Measurements from ENCODE around the gene IL21R.
"Not testable (repeated sequence)": the region's sequence is repeated elsewhere in the genome, so short reads cannot be mapped to it uniquely, and the experiment has no call there.

Gene IL21R

GRCh38 chr16:27399969-27400368 is 2.0 kb upstream of the IL21R start:
- in situ Hi-C loops (cut with MboI; ENCODE audit: low sequenced_read_pairs): no loop called here

GRCh38 chr16:27400751-27401620 is 988 bp upstream of the IL21R start:
- in situ Hi-C loops (cut with MboI; ENCODE audit: low sequenced_read_pairs): no loop called here

GRCh38 chr16:27402569-27402963 is 592 bp downstream of the IL21R start:
- in situ Hi-C loops (cut with MboI; ENCODE audit: low sequenced_read_pairs): no loop called here

GRCh38 chr16:27402964-27403600 is 1.1 kb downstream of the IL21R start:
- in situ Hi-C loops (cut with MboI; ENCODE audit: low sequenced_read_pairs): no loop called here

GRCh38 chr16:27403601-27403992 is 1.6 kb downstream of the IL21R start:
- in situ Hi-C loops (cut with MboI; ENCODE audit: low sequenced_read_pairs): no loop called here

GRCh38 chr16:27404163-27404823 is 2.3 kb downstream of the IL21R start:
- in situ Hi-C loops (cut with MboI; ENCODE audit: low sequenced_read_pairs): no loop called here

- in situ Hi-C loops (cut with MboI; ENCODE audit: low sequenced_read_pairs): no loop called here
These were observed 3.8 kb downstream of the IL21R start for GRCh38 chr16:27405546-27406451.

GRCh38 chr16:27406511-27407128 is 4.6 kb downstream of the IL21R start:
- in situ Hi-C loops (cut with MboI; ENCODE audit: low sequenced_read_pairs): no loop called here

GRCh38 chr16:27407133-27407532 is 5.2 kb downstream of the IL21R start:
- in situ Hi-C loops (cut with MboI; ENCODE audit: low sequenced_read_pairs): no loop called here

GRCh38 chr16:27408012-27408601 is 6.1 kb downstream of the IL21R start:
- in situ Hi-C loops (cut with MboI; ENCODE audit: low sequenced_read_pairs): no loop called here

- in situ Hi-C loops (cut with MboI; ENCODE audit: low sequenced_read_pairs): no loop called here
These were observed 6.6 kb downstream of the IL21R start for GRCh38 chr16:27408602-27409031.

- in situ Hi-C loops (cut with MboI; ENCODE audit: low sequenced_read_pairs): not testable (repeated sequence)
These were observed 8.0 kb downstream of the IL21R start for GRCh38 chr16:27409958-27410357.

GRCh38 chr16:27410761-27411160 is 8.8 kb downstream of the IL21R start:
- in situ Hi-C loops (cut with MboI; ENCODE audit: low sequenced_read_pairs): no loop called here

GRCh38 chr16:27413956-27414355 is 12.0 kb downstream of the IL21R start:
- in situ Hi-C loops (cut with MboI; ENCODE audit: low sequenced_read_pairs): no loop called here

GRCh38 chr16:27414788-27415431 is 12.9 kb downstream of the IL21R start:
- in situ Hi-C loops (cut with MboI; ENCODE audit: low sequenced_read_pairs): no loop called here

GRCh38 chr16:27417047-27417671 is 15.2 kb downstream of the IL21R start:
- in situ Hi-C loops (cut with MboI; ENCODE audit: low sequenced_read_pairs): no loop called here

GRCh38 chr16:27421961-27422740 is 20.2 kb downstream of the IL21R start:
- in situ Hi-C loops (cut with MboI; ENCODE audit: low sequenced_read_pairs): no loop called here

All from HL-60/S4 treated with phorbol 12-myristate 13-acetate at 8.2 ng/mL for 4 days and 3 days (cell line).